ENCODE measurements around the gene ARID5A. TPM values are rescaled to one million over a fixed set of nuclear protein-coding genes. Genes with fewer than 3 reads are reported as not detected.

Gene ARID5A
- total and polyA plus RNA-seq, 2 donors (not counting 1 experiment from before 2014, with no cell fraction given): 35.5 to 93.0 TPM

- peaks cover 4% of the 10 kb centered on the region for H3K27me3 Mint-ChIP-seq
- Histone ChIP-seq H4K20me1 (ENCODE audit: control insufficient read depth, insufficient read depth, low read length, poor library complexity, severe bottlenecking) (no peaks in the 10 kb centered on the region), H3K27ac (ENCODE audit: low read length in 2 of 2) (peak overlapping the region in 1 of 2 donors; percentile 60), H3K4me1 (ENCODE audit: control insufficient read depth in 2 of 2, insufficient read depth in 2 of 2, low read length in 2 of 2) (peaks cover 21 to 47% of the 10 kb centered on the region in 2 donors), H3K27me3 (replicated peaks in 1 of 4; ENCODE audit: control extremely low read depth in 1 of 4, control insufficient read depth in 3 of 4, insufficient read depth in 4 of 4, low read length in 3 of 4) (peaks cover 0 to 17% (median 0%) of the 10 kb centered on the region in 4 experiments), H3K36me3 (replicated peaks in 1 of 2; ENCODE audit: control extremely low read depth in 1 of 2, control insufficient read depth in 1 of 2, extremely low read depth in 1 of 2, insufficient read depth in 2 of 2, low read length in 1 of 2) (no peaks in the 10 kb centered on the region), H2AFZ (ENCODE audit: insufficient read depth, low read depth, low read length, poor library complexity, severe bottlenecking) (peak overlapping the region; percentile 91), H3K79me2 (ENCODE audit: control insufficient read depth, insufficient read depth, low read length) (no peaks in the 10 kb centered on the region), H3K9me3 (ENCODE audit: control extremely low read depth in 1 of 3, control insufficient read depth in 2 of 3, insufficient read depth in 1 of 3, low read length in 2 of 3) (no peaks in the 10 kb centered on the region), H3K9ac (ENCODE audit: low read length) (peak overlapping the region; percentile 75), H3K4me3 (ENCODE audit: control extremely low read depth in 1 of 5, extremely low read depth in 1 of 5, insufficient read depth in 1 of 5, low read depth in 2 of 5, low read length in 4 of 5) (peak overlapping the region; percentile 31 to 75 (median 64)), H3K4me2 (replicated peaks; ENCODE audit: low read depth, low read length, poor library complexity, severe bottlenecking) (peak overlapping the region; percentile 81)
- no peak for TF ChIP-seq EZH2 (IDR thresholded peaks at IDR 0.05; ENCODE audit: borderline replicate concordance, insufficient read depth, low read depth, low read length, poor library complexity, severe bottlenecking)
- TF ChIP-seq CTCF (IDR thresholded peaks at IDR 0.05): peak; percentile 50
- under 1% methylated on average over 22 of the region's 51 CpGs for WGBS (ENCODE audit: insufficient coverage)
- H3K4me3 Mint-ChIP-seq: peak overlapping the region; percentile 87
- ATAC-seq (ENCODE audit: low read depth) (peak; percentile 32), DNase-seq (peak; percentile 66)
- ChIA-PET CTCF (interaction anchor here (0.5 to 9.1 kb wide), 12 partner anchors 8 to 389 kb away, joined by 3 to 84 read pairs (median 5); partner anchors contain the start of gene ASTL), POLR2A (interaction anchor here (0.6 to 2.8 kb wide), 7 partner anchors 8 to 223 kb away, joined by 3 to 27 read pairs (median 3); partner anchors contain the start of gene ARID5A)
- H3K27ac Mint-ChIP-seq: peak overlapping the region; percentile 78
- H3K4me1 Mint-ChIP-seq: peaks cover 48% of the 10 kb centered on the region
- H3K9me3 Mint-ChIP-seq (ENCODE audit: insufficient read depth): no peaks in the 10 kb centered on the region
- intact Hi-C loops (cut with micrococcal nuclease): loop anchor here (1.0 kb wide), 2 partner anchors 9 to 27 kb away; partner anchors contain the start of gene ARID5A
These were observed 9.1 kb upstream of the ARID5A start for GRCh38 chr2:96527286-96528005.

Data from B cell (primary cell).